NCI-H2171 (cell line): ENCODE measurements around the gene CNGB1.
"Not testable (repeated sequence)": the region's sequence is repeated elsewhere in the genome, so short reads cannot be mapped to it uniquely, and the experiment has no call there.

ENCODE experiments used
- DNase-seq: peaks from one replicate; lab custom pipeline; 2025; lab: John Stamatoyannopoulos, UW

The CNGB1 gene

GRCh38 chr16:57970970-57971369 lies at the start of gene CNGB1:
Gene CNGB1 (minus strand): TSS chr16:57971128. CDS start chr16:57967286, 3,842 bp downstream.
- no peak for DNase-seq

GRCh38 chr16:58019866-58020538 lies 49.1 kb upstream of the CNGB1 start:
- no peak for DNase-seq

- no peak for DNase-seq
Measured at GRCh38 chr16:58018803-58019202, 47.9 kb upstream of the CNGB1 start.

- DNase-seq, result no peak
Measured at GRCh38 chr16:58016840-58017446, 46.0 kb upstream of the CNGB1 start.

- DNase-seq, result no peak
Measured at GRCh38 chr16:58013201-58013956, 42.5 kb upstream of the CNGB1 start.

GRCh38 chr16:58012481-58012880 lies 41.6 kb upstream of the CNGB1 start:
- DNase-seq, result no peak

GRCh38 chr16:58011652-58012051 lies 40.7 kb upstream of the CNGB1 start:
- DNase-seq, result no peak

GRCh38 chr16:58010886-58011285 lies 40.0 kb upstream of the CNGB1 start:
- DNase-seq, result no peak

GRCh38 chr16:58009856-58010416 lies 39.0 kb upstream of the CNGB1 start:
- no peak for DNase-seq

- not testable (repeated sequence) for DNase-seq
Measured at GRCh38 chr16:58004736-58005135, 33.8 kb upstream of the CNGB1 start.

GRCh38 chr16:58002936-58003335 lies 32.0 kb upstream of the CNGB1 start:
- no peak for DNase-seq

- no peak for DNase-seq
Measured at GRCh38 chr16:58002416-58002800, 31.5 kb upstream of the CNGB1 start.

GRCh38 chr16:58001781-58002415 lies 31.0 kb upstream of the CNGB1 start:
- no peak for DNase-seq

- peak; percentile 79 for DNase-seq
Measured at GRCh38 chr16:58000706-58001676, 30.1 kb upstream of the CNGB1 start, which contains the start of gene USB1. Gene USB1 (plus strand): TSS chr16:58001407. CDS start chr16:58001484, 77 bp downstream.

- DNase-seq, result peak; percentile 40
Measured at GRCh38 chr16:57999971-58000705, 29.2 kb upstream of the CNGB1 start, which contains the start of gene ZNF319. Gene ZNF319 (minus strand): TSS chr16:58000672. CDS start chr16:57998265, 2,407 bp downstream.

- DNase-seq, result no peak
Measured at GRCh38 chr16:57999366-57999970, 28.5 kb upstream of the CNGB1 start.

- no peak for DNase-seq
Measured at GRCh38 chr16:57998992-57999365, 28.1 kb upstream of the CNGB1 start.

GRCh38 chr16:57998486-57998885 lies 27.6 kb upstream of the CNGB1 start:
- DNase-seq, result no peak

GRCh38 chr16:57997528-57998265 lies 26.8 kb upstream of the CNGB1 start:
- no peak for DNase-seq
